OCI-LY3 (cell line): ENCODE measurements around the gene FBXL20.

Experiments used
- EZH2phosphoT487 ChIP-seq: fragments of 200-600 bp; shearing (Covaris generic); IDR thresholded peaks from 2 replicates; pipeline ENCODE4 v1.6.1; 2018; ENCODE audit warnings: antibody characterized with exemption, mixed run types, low read depth
- TF ChIP-seq, protein P1 (sequence below): fragments of 200-600, 300-600 bp; sonication (generic); IDR thresholded peaks from 2 replicates; pipeline ENCODE4 v1.5.1; 2014; ENCODE audit warnings: antibody characterized with exemption, low read length, low read depth

DNA sequence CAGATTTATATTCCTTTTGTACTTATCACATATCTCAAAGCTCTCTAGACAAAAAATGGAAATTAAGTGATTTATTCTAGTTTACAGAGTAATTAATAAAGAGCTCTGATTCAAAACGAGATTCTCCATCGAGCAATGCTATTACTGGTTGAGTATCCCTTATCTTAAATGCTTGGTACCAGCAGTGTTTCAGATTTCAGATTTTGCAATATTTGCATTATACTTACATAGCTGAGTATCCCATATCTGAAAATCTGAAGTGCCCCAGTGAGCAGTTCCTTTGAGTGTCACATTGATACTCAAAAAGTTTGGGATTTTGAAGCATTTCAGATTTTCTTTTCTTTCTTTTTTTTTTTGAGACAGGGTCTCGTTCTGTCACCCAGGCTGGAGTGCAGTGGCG is 118.3 kb downstream of the FBXL20 start:
- TF ChIP-seq, protein P1, sequence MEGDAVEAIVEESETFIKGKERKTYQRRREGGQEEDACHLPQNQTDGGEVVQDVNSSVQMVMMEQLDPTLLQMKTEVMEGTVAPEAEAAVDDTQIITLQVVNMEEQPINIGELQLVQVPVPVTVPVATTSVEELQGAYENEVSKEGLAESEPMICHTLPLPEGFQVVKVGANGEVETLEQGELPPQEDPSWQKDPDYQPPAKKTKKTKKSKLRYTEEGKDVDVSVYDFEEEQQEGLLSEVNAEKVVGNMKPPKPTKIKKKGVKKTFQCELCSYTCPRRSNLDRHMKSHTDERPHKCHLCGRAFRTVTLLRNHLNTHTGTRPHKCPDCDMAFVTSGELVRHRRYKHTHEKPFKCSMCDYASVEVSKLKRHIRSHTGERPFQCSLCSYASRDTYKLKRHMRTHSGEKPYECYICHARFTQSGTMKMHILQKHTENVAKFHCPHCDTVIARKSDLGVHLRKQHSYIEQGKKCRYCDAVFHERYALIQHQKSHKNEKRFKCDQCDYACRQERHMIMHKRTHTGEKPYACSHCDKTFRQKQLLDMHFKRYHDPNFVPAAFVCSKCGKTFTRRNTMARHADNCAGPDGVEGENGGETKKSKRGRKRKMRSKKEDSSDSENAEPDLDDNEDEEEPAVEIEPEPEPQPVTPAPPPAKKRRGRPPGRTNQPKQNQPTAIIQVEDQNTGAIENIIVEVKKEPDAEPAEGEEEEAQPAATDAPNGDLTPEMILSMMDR = no peak
- TF ChIP-seq EZH2phosphoT487 = no peak
